ENCODE data around the gene HEPACAM2. TPM values are rescaled to one million over a fixed set of nuclear protein-coding genes. Genes with fewer than 3 reads are reported as not detected.

The HEPACAM2 gene
- polyA plus RNA-seq, 2 of the 4 experiments (the other 2 are of a cell fraction) = 0.05 TPM; not detected in 1

GRCh38 chr7:93148144-93148543 is 78.1 kb downstream of the HEPACAM2 start, which contains the start of gene SAMD9L:
TSS of gene SAMD9L (minus strand) at chr7:93148385. CDS start at chr7:93135971, 12,414 bp downstream.
- Histone ChIP-seq H3K4me1 (peaks cover 30% of the 10 kb centered on the region), H3K27ac (peak within 1 kb of the TSS; percentile 14 to 56; a peak in 5 of 6 replicates), H3K4me2 (peak within 1 kb of the TSS; percentile 79), H3K9me3 (no peaks in the 10 kb centered on the region), H3K4me3 (peak within 1 kb of the TSS; percentile 20; the same call in 2 of the 3 replicates)
- 17% methylated on average over 2 of the region's 2 CpGs for WGBS (ENCODE audit: missing lambda C conversion rate)
- TF ChIP-seq RAD21 (conservative IDR thresholded peaks at IDR 0.05 in 1 of 2, IDR thresholded peaks at IDR 0.05 in 1 of 2) = no peak
- TF ChIP-seq CHD2 (IDR thresholded peaks at IDR 0.05; ENCODE audit: low read length, partially characterized antibody) = no peak
- TF ChIP-seq MAFK (IDR thresholded peaks at IDR 0.05; ENCODE audit: partially characterized antibody) = peak; percentile 3
- ATAC-seq (no peak), FAIRE-seq (no peak), DNase-seq (ENCODE audit: low read depth in 1 of 2, low spot score in 1 of 2) (peak in 1 of 2 experiments; percentile 4)
- ChIA-PET CTCF (no interaction called here), POLR2A (no interaction called here)

- ATAC-seq (peak in 1 of 2 experiments; percentile 42; a peak in 2 of 6 replicates), DNase-seq (ENCODE audit: low read depth in 1 of 2, low spot score in 1 of 2) (peak; percentile 10 to 11), FAIRE-seq (no peak)
- peak overlapping the region; percentile 79 for H3K4me2 ChIP-seq
- CTCF ChIA-PET = no interaction called here
- H3K4me1 ChIP-seq = peaks cover 30% of the 10 kb centered on the region
- peak overlapping the region in 1 of 2 experiments; percentile 37; a peak in 4 of 6 replicates for H3K27ac ChIP-seq
- TF ChIP-seq CHD4 (IDR thresholded peaks at IDR 0.05; ENCODE audit: borderline replicate concordance) = no peak
- TF ChIP-seq ZNF302 (CRISPR knock-in tag; IDR thresholded peaks at IDR 0.05) = no peak
- no peak for TF ChIP-seq TP53 (CRISPR knock-in tag; IDR thresholded peaks at IDR 0.05)
- no peak for TF ChIP-seq TFCP2L1 (CRISPR knock-in tag; IDR thresholded peaks at IDR 0.05)
- TF ChIP-seq CTCF (IDR thresholded peaks at IDR 0.05) = no peak
- TF ChIP-seq NPAS2 (CRISPR knock-in tag; IDR thresholded peaks at IDR 0.05; ENCODE audit: borderline replicate concordance) = no peak
- TF ChIP-seq KDM1A (IDR thresholded peaks at IDR 0.05; ENCODE audit: low read depth) = no peak
- no peak for TF ChIP-seq BHLHE40 (IDR thresholded peaks at IDR 0.05; ENCODE audit: low read depth, low read length)
- TF ChIP-seq FOSL2 (IDR thresholded peaks at IDR 0.05) = no peak
- TF ChIP-seq FOSL2 (CRISPR knock-in tag; IDR thresholded peaks at IDR 0.05) = no peak
- TF ChIP-seq E2F6 (IDR thresholded peaks at IDR 0.05; ENCODE audit: borderline replicate concordance, low read depth) = no peak
- 18% methylated on average over 3 of the region's 3 CpGs for WGBS (ENCODE audit: missing lambda C conversion rate)
- POLR2A ChIA-PET = no interaction called here
- H3K9me3 ChIP-seq = no peaks in the 10 kb centered on the region
- H3K4me3 ChIP-seq = peak overlapping the region; percentile 20; the same call in 2 of the 3 replicates
These were observed 78.9 kb downstream of the HEPACAM2 start for GRCh38 chr7:93147363-93147762.

GRCh38 chr7:93146472-93147141 is 79.7 kb downstream of the HEPACAM2 start:
- ATAC-seq (no peak), FAIRE-seq (no peak), DNase-seq (ENCODE audit: low read depth in 1 of 2, low spot score in 1 of 2) (no peak)
- no peaks in the 10 kb centered on the region for H3K9me3 ChIP-seq
- 89% methylated on average over 5 of the region's 5 CpGs for WGBS (ENCODE audit: missing lambda C conversion rate)
- POLR2A ChIA-PET = no interaction called here
- CTCF ChIA-PET = no interaction called here
- no peak overlapping the region for H3K4me3 ChIP-seq
- H3K4me1 ChIP-seq = peaks cover 30% of the 10 kb centered on the region
- peak overlapping the region; percentile 79; the same call in 2 of the 3 replicates for H3K4me2 ChIP-seq
- peak overlapping the region in 1 of 2 experiments; percentile 37; a peak in 3 of 6 replicates for H3K27ac ChIP-seq
- 0 out of 2 replicates have a peak, but pooled peaks have one; percentile 8 for TF ChIP-seq NFE2L2 (conservative IDR thresholded peaks at IDR 0.05; ENCODE audit: low read length)
- TF ChIP-seq RFX5 (IDR thresholded peaks at IDR 0.05) = no peak

GRCh38 chr7:93146036-93146435 is 80.2 kb downstream of the HEPACAM2 start:
- no peak for ATAC-seq
- CTCF ChIA-PET = no interaction called here

More at GRCh38 chr7:93146036-93146435, 80.2 kb downstream of the HEPACAM2 start:
- POLR2A ChIA-PET = no interaction called here
- H3K4me2 ChIP-seq = no peak overlapping the region
- 69% methylated on average over 1 of the region's 1 CpG for WGBS (ENCODE audit: missing lambda C conversion rate)
- peaks cover 30% of the 10 kb centered on the region for H3K4me1 ChIP-seq
- no peak overlapping the region for H3K27ac ChIP-seq
- TF ChIP-seq MYC (IDR thresholded peaks at IDR 0.05; ENCODE audit: borderline replicate concordance, low read length) = no peak
- no peak for TF ChIP-seq NR3C1 (IDR thresholded peaks at IDR 0.05)
- TF ChIP-seq TP53 (CRISPR knock-in tag; IDR thresholded peaks at IDR 0.05) = no peak
- no peak for TF ChIP-seq HOXA7 (CRISPR knock-in tag; IDR thresholded peaks at IDR 0.05)
- TF ChIP-seq ZC3H11A (IDR thresholded peaks at IDR 0.05) = no peak
- H3K9me3 ChIP-seq = no peaks in the 10 kb centered on the region
- H3K4me3 ChIP-seq = no peak overlapping the region
- DNase-seq (ENCODE audit: low read depth in 1 of 2, low spot score in 1 of 2) (no peak), FAIRE-seq (no peak)
